K562 (cell line): ENCODE results near the gene ATXN3. TPM values are rescaled to one million over a fixed set of nuclear protein-coding genes. Genes with fewer than 3 reads are reported as not detected.

Experiments
- ATAC-seq: fragments of 200-7000 bp; cut with Tn5 transposase; 3 replicates; pipeline ENCODE4 v1.9.1; 2020; ENCODE audit warnings: moderate library complexity
- BruUV-seq: library from RNA; stranded (reverse); fragments of 400-500 nt; replicated peaks from 2 replicates; lab custom pipeline; 2021; lab: Mats Ljungman, UMichigan
- CTCF ChIA-PET: fragments of 300-600 bp; formaldehyde crosslinking; extraction: SDS; loops from one replicate; lab custom pipeline; 2021; ENCODE audit warnings: low intra/inter-chr PET ratio; lab: Yijun Ruan, JAX
- POLR2A ChIA-PET: fragments of 300-600, 350-650 bp; sonication (Branson Sonifier 250); formaldehyde crosslinking; extraction: SDS; loops from one replicate; lab custom pipeline; 2021; ENCODE audit warnings: antibody characterized with exemption, inconsistent platforms; lab: Yijun Ruan, JAX
- DNase-seq, 4 experiments: peaks; one replicate each; pipeline versions ENCODE4 v3.0.0 to v3.0.0-alpha.2; 2011 to 2018; ENCODE audit warnings: low spot score in 3 of 4, mixed read lengths in 3 of 4; ENCODE audit errors: extremely low read depth in 1 of 4
- FAIRE-seq: peaks from 2 replicates; lab custom pipeline; 2011; peaks lifted over from hg19 to GRCh38; lab: Jason Lieb, UNC
- H2AFZ ChIP-seq: 2 replicates; pipeline ENCODE4 v1.6.0; 2011; ENCODE audit warnings: low read depth, low read length, control low read depth, inconsistent platforms
- H3K27ac ChIP-seq: fragments of 200-600 bp; 3 replicates; pipeline ENCODE4 v1.8.0; 2011; ENCODE audit warnings: low read depth, mild to moderate bottlenecking, control low read depth, inconsistent platforms, low read length, moderate library complexity, mixed read lengths; ENCODE audit errors: extremely low read depth
- H3K27me3 ChIP-seq, 2 experiments: fragments of 300-600 bp in 1 of 2; 2 replicates in 1 of 2; 3 replicates in 1 of 2; pipeline versions ENCODE4 v1.6.0 to v1.8.0; 2011; ENCODE audit warnings: inconsistent platforms in 2 of 2, low read length in 2 of 2, mild to moderate bottlenecking in 1 of 2, mixed read lengths in 1 of 2, moderate library complexity in 1 of 2; ENCODE audit not compliant: control insufficient read depth in 2 of 2, insufficient read depth in 2 of 2
- H3K36me3 ChIP-seq: fragments of 300-600 bp; 3 replicates; pipeline ENCODE4 v1.8.0; 2011; ENCODE audit warnings: mild to moderate bottlenecking, low read length, inconsistent platforms; ENCODE audit not compliant: control insufficient read depth, insufficient read depth
- H3K4me1 ChIP-seq, 2 experiments: fragments of 200-600 bp in 1 of 2; replicated peaks in 1 of 2; 2 replicates in 1 of 2; 3 replicates in 1 of 2; pipeline versions ENCODE4 v1.5.1 to v1.8.0; 2011; ENCODE audit warnings: inconsistent platforms in 2 of 2, low read length in 2 of 2, mild to moderate bottlenecking in 1 of 2, mixed read lengths in 1 of 2, moderate library complexity in 1 of 2; ENCODE audit not compliant: control insufficient read depth in 2 of 2, insufficient read depth in 2 of 2
- H3K4me2 ChIP-seq: 2 replicates; pipeline ENCODE4 v1.6.1; 2011; ENCODE audit warnings: low read length, control low read depth, inconsistent platforms, mixed read lengths; ENCODE audit not compliant: insufficient read depth
- H3K4me3 ChIP-seq: fragments of 200-600 bp; sonication (generic), shearing (Covaris generic); 2 replicates; pipeline ENCODE4 v1.5.1; 2016; ENCODE audit warnings: control low read depth, inconsistent platforms
- H3K79me2 ChIP-seq: fragments of 200-600 bp; 3 replicates; pipeline ENCODE4 v1.8.0; 2011; ENCODE audit warnings: low read length, inconsistent platforms; ENCODE audit not compliant: control insufficient read depth, insufficient read depth
- H3K9ac ChIP-seq, 2 experiments: 2 replicates each; pipeline versions ENCODE4 v1.6.0 to v1.6.1; 2011; ENCODE audit warnings: low read depth in 2 of 2, low read length in 2 of 2, control low read depth in 1 of 2, inconsistent platforms in 1 of 2, mild to moderate bottlenecking in 1 of 2, mixed read lengths in 1 of 2; ENCODE audit not compliant: insufficient read depth in 1 of 2
- H3K9me1 ChIP-seq: one replicate; pipeline ENCODE4 v1.6.0; 2011; ENCODE audit warnings: inconsistent platforms, mild to moderate bottlenecking, low read length, moderate library complexity; ENCODE audit not compliant: control insufficient read depth, insufficient read depth
- H3K9me3 ChIP-seq: replicated peaks from 2 replicates; pipeline ENCODE4 v1.5.1; 2011; ENCODE audit warnings: low read depth, low read length, inconsistent platforms; ENCODE audit not compliant: control insufficient read depth, insufficient read depth
- H4K20me1 ChIP-seq: replicated peaks from 2 replicates; pipeline ENCODE4 v1.6.1; 2011; ENCODE audit warnings: low read length, inconsistent platforms, mixed read lengths; ENCODE audit not compliant: control insufficient read depth, insufficient read depth
- MCM5 ChIP-seq: fragments of 450-650 bp; IDR thresholded peaks from 2 replicates; pipeline ENCODE4 v1.6.1; 2016; ENCODE audit warnings: low read depth
- NFXL1 ChIP-seq: fragments of 450-650 bp; formaldehyde crosslinking; IDR thresholded peaks from 2 replicates; pipeline ENCODE4 v1.4.0; 2021; ENCODE audit warnings: mild to moderate bottlenecking
- OTX1 ChIP-seq: fragments of 450-650 bp; formaldehyde crosslinking; IDR thresholded peaks from 2 replicates; pipeline ENCODE4 v1.4.0; 2022; ENCODE audit warnings: mild to moderate bottlenecking
- PCBP2 ChIP-seq: fragments of 200-400 bp; formaldehyde crosslinking; IDR thresholded peaks from 2 replicates; pipeline ENCODE4 v1.6.1; 2018; ENCODE audit warnings: low read length, low read depth, mild to moderate bottlenecking, moderate library complexity; ENCODE audit not compliant: poor library complexity, severe bottlenecking
- PHF8 ChIP-seq: fragments of 200-600 bp; sonication (generic); IDR thresholded peaks from 2 replicates; pipeline ENCODE4 v1.6.1; 2012; ENCODE audit warnings: mixed run types, mild to moderate bottlenecking, inconsistent platforms, low read length, moderate library complexity, borderline replicate concordance
- PRPF4 ChIP-seq: fragments of 200-400 bp; formaldehyde crosslinking; IDR thresholded peaks from one replicate; pipeline ENCODE4 v1.6.1; 2017; ENCODE audit warnings: low read length, low read depth, mild to moderate bottlenecking; ENCODE audit not compliant: insufficient read depth, poor library complexity, severe bottlenecking
- ZNF431 ChIP-seq: sonication (generic); formaldehyde crosslinking; IDR thresholded peaks from 2 replicates; pipeline ENCODE4 v1.8.0; 2022; ENCODE audit warnings: mild to moderate bottlenecking, missing genetic modification reagents
- ZNF699 ChIP-seq: fragments of 250-450 bp; sonication (Bioruptor Pico); IDR thresholded peaks from 2 replicates; pipeline ENCODE4 v1.8.0; 2021; ENCODE audit warnings: mild to moderate bottlenecking, moderate library complexity; ENCODE audit not compliant: insufficient replicate concordance
- WGBS: fragments of 100-300 bp; shearing (Covaris generic); methylation state at CpG from one replicate; pipeline ENCODE4 v1.1.6; 2016; ENCODE audit warnings: low coverage, mixed read lengths; ENCODE audit not compliant: insufficient coverage; ENCODE audit errors: missing lambda C conversion rate; 5-methylcytosine and 5-hydroxymethylcytosine counted together
- in situ Hi-C: fragments of 300-500 bp; cut with MboI; formaldehyde crosslinking; loops from 4 replicates; pipeline ENCODE4 v1.15.0; 2018; ENCODE audit warnings: inconsistent platforms, mixed read lengths
- intact Hi-C: fragments of 100-400 bp; cut with micrococcal nuclease; formaldehyde crosslinking; loops from 2 replicates; pipeline ENCODE4 v1.14.2; 2022
- polyA plus RNA-seq, 8 experiments: library from polyadenylated mRNA; depleted of rRNA in 4 of 8; stranded (reverse) in 5 of 8; unstranded in 3 of 8; fragments of >200 nt; fragmentation: Nextera tagmentation in 2 of 8; fragmentation: Illumina TruSeq in 1 of 8; extraction: Ambion mirVana in 2 of 8; extraction: Trizol in 1 of 8; gene quantifications; 2 replicates each; pipeline versions ENCODE4 v1.2.1 to v1.2.3, GENCODE V29; 2011 to 2014; ENCODE audit warnings: inconsistent platforms in 1 of 8, missing spikeins in 1 of 8
- total RNA-seq, 7 experiments: library from RNA; depleted of rRNA in 6 of 7; stranded (reverse); fragments of >200 nt in 6 of 7; fragmentation: Illumina TruSeq in 2 of 7; extraction: Trizol in 2 of 7; gene quantifications; 2 replicates each; pipeline versions ENCODE4 v1.2.1 to v1.2.3, GENCODE V29; 2011 to 2021; ENCODE audit warnings: low replicate concordance in 1 of 7
- TF ChIP-seq, protein P1 (sequence below): sonication (generic); formaldehyde crosslinking; IDR thresholded peaks from 2 replicates; pipeline ENCODE4 v1.8.1; 2023; ENCODE audit warnings: missing genetic modification reagents, mild to moderate bottlenecking, borderline replicate concordance
- TF ChIP-seq, protein P2 (sequence below): sonication (generic); formaldehyde crosslinking; IDR thresholded peaks from 2 replicates; pipeline ENCODE4 v1.8.0; 2022; ENCODE audit warnings: missing genetic modification reagents, mild to moderate bottlenecking, borderline replicate concordance
- TF ChIP-seq, protein P3 (sequence below), 2 experiments: fragments of 450-650 bp in 1 of 2; sonication (generic) in 1 of 2; formaldehyde crosslinking; conservative IDR thresholded peaks; 2 replicates each; pipeline versions ENCODE4 v1.4.0 to v1.8.1; 2020 to 2022; ENCODE audit warnings: mild to moderate bottlenecking in 1 of 2, missing genetic modification reagents in 1 of 2

Gene ATXN3
- total and polyA plus RNA-seq, 9 of the 15 experiments (the other 6 are each of a cell fraction or from before 2014, with no cell fraction given), result 11.3 to 25.0 (median 14.6) TPM

DNA sequence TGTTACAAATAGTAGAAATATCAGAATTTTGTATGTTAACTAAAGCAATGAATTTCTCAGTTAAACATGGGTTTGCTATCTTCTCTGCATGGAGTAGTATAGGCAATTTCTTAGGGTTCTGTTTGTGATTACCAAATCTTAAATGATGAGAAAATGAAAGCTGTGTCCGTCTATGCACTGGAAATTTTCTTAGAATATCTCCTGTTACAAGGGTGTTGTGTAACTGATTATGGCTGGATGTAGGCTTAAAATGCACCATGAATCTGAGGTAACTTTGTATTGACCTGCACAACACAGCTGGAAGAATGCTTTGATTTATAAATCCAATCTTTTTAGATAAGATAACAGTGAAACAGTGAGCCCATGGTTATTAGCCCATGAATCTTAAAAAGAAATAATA lies 84.3 kb downstream of the ATXN3 start (continued):
- TF ChIP-seq, protein P1, sequence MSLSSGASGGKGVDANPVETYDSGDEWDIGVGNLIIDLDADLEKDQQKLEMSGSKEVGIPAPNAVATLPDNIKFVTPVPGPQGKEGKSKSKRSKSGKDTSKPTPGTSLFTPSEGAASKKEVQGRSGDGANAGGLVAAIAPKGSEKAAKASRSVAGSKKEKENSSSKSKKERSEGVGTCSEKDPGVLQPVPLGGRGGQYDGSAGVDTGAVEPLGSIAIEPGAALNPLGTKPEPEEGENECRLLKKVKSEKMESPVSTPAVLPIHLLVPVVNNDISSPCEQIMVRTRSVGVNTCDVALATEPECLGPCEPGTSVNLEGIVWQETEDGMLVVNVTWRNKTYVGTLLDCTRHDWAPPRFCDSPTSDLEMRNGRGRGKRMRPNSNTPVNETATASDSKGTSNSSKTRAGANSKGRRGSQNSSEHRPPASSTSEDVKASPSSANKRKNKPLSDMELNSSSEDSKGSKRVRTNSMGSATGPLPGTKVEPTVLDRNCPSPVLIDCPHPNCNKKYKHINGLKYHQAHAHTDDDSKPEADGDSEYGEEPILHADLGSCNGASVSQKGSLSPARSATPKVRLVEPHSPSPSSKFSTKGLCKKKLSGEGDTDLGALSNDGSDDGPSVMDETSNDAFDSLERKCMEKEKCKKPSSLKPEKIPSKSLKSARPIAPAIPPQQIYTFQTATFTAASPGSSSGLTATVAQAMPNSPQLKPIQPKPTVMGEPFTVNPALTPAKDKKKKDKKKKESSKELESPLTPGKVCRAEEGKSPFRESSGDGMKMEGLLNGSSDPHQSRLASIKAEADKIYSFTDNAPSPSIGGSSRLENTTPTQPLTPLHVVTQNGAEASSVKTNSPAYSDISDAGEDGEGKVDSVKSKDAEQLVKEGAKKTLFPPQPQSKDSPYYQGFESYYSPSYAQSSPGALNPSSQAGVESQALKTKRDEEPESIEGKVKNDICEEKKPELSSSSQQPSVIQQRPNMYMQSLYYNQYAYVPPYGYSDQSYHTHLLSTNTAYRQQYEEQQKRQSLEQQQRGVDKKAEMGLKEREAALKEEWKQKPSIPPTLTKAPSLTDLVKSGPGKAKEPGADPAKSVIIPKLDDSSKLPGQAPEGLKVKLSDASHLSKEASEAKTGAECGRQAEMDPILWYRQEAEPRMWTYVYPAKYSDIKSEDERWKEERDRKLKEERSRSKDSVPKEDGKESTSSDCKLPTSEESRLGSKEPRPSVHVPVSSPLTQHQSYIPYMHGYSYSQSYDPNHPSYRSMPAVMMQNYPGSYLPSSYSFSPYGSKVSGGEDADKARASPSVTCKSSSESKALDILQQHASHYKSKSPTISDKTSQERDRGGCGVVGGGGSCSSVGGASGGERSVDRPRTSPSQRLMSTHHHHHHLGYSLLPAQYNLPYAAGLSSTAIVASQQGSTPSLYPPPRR, result no peak
- no peak for TF ChIP-seq MCM5
- TF ChIP-seq, all 486 proteins: peak for 0

DNA sequence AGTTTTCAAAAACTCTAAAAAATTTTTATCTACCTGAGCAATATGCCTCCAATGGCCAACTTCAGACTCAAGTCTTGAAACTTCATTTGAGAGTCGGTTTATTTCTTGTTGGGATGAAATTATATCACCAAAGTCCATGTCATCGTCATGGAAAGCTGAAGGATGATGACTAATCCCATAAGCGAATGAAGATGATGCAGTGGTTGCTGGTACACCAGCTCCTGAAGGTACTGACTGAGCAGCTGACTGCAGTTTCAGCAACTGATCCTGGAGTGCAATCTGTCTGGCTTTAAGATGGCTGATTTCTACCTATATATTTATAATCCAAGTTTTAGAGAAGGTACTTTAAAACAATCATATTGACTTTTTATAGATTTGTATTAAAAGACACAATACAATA lies 84.9 kb downstream of the ATXN3 start:
- ChIA-PET POLR2A (interaction anchor here (0.7 to 3.0 kb wide), 3 partner anchors 9 to 437 kb away, joined by 3 to 7 read pairs (median 4); no protein-coding TSS in a partner anchor), CTCF (interaction anchor here (0.6 kb wide), 1 partner anchor 370 kb away, joined by 3 read pairs; no protein-coding TSS in a partner anchor)
- Histone ChIP-seq H3K27ac (no peak overlapping the region), H3K9me3 (no peaks in the 10 kb centered on the region), H3K27me3 (no peaks in the 10 kb centered on the region), H3K4me1 (no peaks in the 10 kb centered on the region), H4K20me1 (no peaks in the 10 kb centered on the region), H3K79me2 (no peaks in the 10 kb centered on the region; the same call in 2 of the 3 replicates), H3K36me3 (peaks cover 26% of the 10 kb centered on the region; the same call in 2 of the 3 replicates), H3K9me1 (no peaks in the 10 kb centered on the region), H3K4me2 (no peak overlapping the region), H2AFZ (no peak overlapping the region), H3K9ac (no peak overlapping the region), H3K4me3 (no peak overlapping the region)
- no peak for ATAC-seq
- DNase-seq, result no peak
- TF ChIP-seq OTX1 (CRISPR knock-in tag), result no peak
- TF ChIP-seq, protein P2, sequence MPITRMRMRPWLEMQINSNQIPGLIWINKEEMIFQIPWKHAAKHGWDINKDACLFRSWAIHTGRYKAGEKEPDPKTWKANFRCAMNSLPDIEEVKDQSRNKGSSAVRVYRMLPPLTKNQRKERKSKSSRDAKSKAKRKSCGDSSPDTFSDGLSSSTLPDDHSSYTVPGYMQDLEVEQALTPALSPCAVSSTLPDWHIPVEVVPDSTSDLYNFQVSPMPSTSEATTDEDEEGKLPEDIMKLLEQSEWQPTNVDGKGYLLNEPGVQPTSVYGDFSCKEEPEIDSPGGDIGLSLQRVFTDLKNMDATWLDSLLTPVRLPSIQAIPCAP, result no peak
- no peak for TF ChIP-seq NFXL1 (CRISPR knock-in tag)
- TF ChIP-seq, protein P3, sequence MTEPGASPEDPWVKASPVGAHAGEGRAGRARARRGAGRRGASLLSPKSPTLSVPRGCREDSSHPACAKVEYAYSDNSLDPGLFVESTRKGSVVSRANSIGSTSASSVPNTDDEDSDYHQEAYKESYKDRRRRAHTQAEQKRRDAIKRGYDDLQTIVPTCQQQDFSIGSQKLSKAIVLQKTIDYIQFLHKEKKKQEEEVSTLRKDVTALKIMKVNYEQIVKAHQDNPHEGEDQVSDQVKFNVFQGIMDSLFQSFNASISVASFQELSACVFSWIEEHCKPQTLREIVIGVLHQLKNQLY (CRISPR knock-in tag; conservative IDR thresholded peaks at IDR 0.05), result no peak
- TF ChIP-seq PCBP2, result no peak
- TF ChIP-seq PRPF4, result no peak
- no peak for TF ChIP-seq PHF8
- no peak for TF ChIP-seq ZNF699 (CRISPR knock-in tag)
- TF ChIP-seq ZNF431 (CRISPR knock-in tag), result no peak
- in situ Hi-C loops, result no loop called here
- no TSS peak for BruUV-seq
- no peak for FAIRE-seq
- intact Hi-C loops, result no loop called here
- WGBS, result 86% methylated on average over 3 of the region's 3 CpGs
